PC-3 (cell line): Measurements from ENCODE around the gene SNRPA. TPM values are rescaled to one million over a fixed set of nuclear protein-coding genes. Genes with fewer than 3 reads are reported as not detected.

Experiments
- ATAC-seq: fragments of 200-7000 bp; cut with Tn5 transposase; 2 replicates; pipeline ENCODE4 v1.9.1; 2020; ENCODE audit warnings: mild to moderate bottlenecking, moderate library complexity
- BruUV-seq: library from RNA; stranded (reverse); fragments of 400-500 nt; replicated peaks from 2 replicates; lab custom pipeline; 2021; lab: Mats Ljungman, UMichigan
- CTCF ChIA-PET: fragments of 300-600 bp; sonication (Branson Sonifier 250); formaldehyde crosslinking; loops from one replicate; lab custom pipeline; 2022; ENCODE audit warnings: antibody characterized with exemption; lab: Charles Lee
- POLR2A ChIA-PET: fragments of 300-600 bp; sonication (Branson Sonifier 250); formaldehyde crosslinking; loops from one replicate; lab custom pipeline; 2022; ENCODE audit warnings: antibody characterized with exemption; ENCODE audit not compliant: unreplicated experiment; lab: Charles Lee
- DNase-seq: peaks from one replicate; pipeline ENCODE4 v3.0.0-alpha.2; 2015
- H2AFZ ChIP-seq: fragments of 300-600 bp; sonication (generic); 2 replicates; pipeline ENCODE4 v1.6.0; 2016; ENCODE audit warnings: antibody characterized with exemption, low read length
- H3F3A ChIP-seq: fragments of 300-600 bp; sonication (generic); one replicate; pipeline ENCODE4 v1.6.0; 2017; ENCODE audit warnings: antibody characterized with exemption, low read length, control low read depth, mild to moderate bottlenecking; ENCODE audit not compliant: unreplicated experiment
- H3K27ac ChIP-seq: fragments of 300-600 bp; sonication (generic); 2 replicates; pipeline ENCODE4 v1.5.1; 2016; ENCODE audit warnings: mild to moderate bottlenecking, low read length
- H3K27me3 ChIP-seq: fragments of 300-600 bp; sonication (generic); 2 replicates; pipeline ENCODE4 v1.6.1; 2016; ENCODE audit warnings: low read length, mixed read lengths
- H3K36me3 ChIP-seq: fragments of 300-600 bp; sonication (generic); 2 replicates; pipeline ENCODE4 v1.6.1; 2016; ENCODE audit warnings: low read depth, mixed run types, low read length, mixed read lengths
- H3K4me1 ChIP-seq: fragments of 300-600 bp; sonication (generic); 2 replicates; pipeline ENCODE4 v1.5.1; 2016; ENCODE audit warnings: low read length; ENCODE audit not compliant: insufficient read depth
- H3K4me2 ChIP-seq: fragments of 300-600 bp; sonication (generic); 2 replicates; pipeline ENCODE4 v1.6.0; 2016; ENCODE audit warnings: low read length
- H3K4me3 ChIP-seq: fragments of 300-600 bp; sonication (generic); 2 replicates; pipeline ENCODE4 v1.5.1; 2016; ENCODE audit warnings: mild to moderate bottlenecking, low read length, mixed read lengths
- H3K79me2 ChIP-seq: fragments of 300-600 bp; sonication (generic); 2 replicates; pipeline ENCODE4 v1.6.1; 2017; ENCODE audit warnings: low read length, mixed read lengths
- H3K9ac ChIP-seq: fragments of 300-600 bp; sonication (generic); 2 replicates; pipeline ENCODE4 v1.6.0; 2016; ENCODE audit warnings: mild to moderate bottlenecking, low read length
- H3K9me2 ChIP-seq: fragments of 300-600 bp; sonication (generic); replicated peaks from 2 replicates; pipeline ENCODE4 v1.6.1; 2016; ENCODE audit warnings: mixed run types, low read length, mixed read lengths
- H3K9me3 ChIP-seq: fragments of 300-600 bp; sonication (generic); 2 replicates; pipeline ENCODE4 v1.6.1; 2016; ENCODE audit warnings: low read length, mixed read lengths
- H4K20me1 ChIP-seq: fragments of 300-600 bp; sonication (generic); 2 replicates; pipeline ENCODE4 v1.6.1; 2016; ENCODE audit warnings: low read length, mixed read lengths
- CTCF ChIP-seq: fragments of 300-600 bp; sonication (generic); conservative IDR thresholded peaks from 2 replicates; pipeline ENCODE4 v1.5.1; 2017; ENCODE audit warnings: antibody characterized with exemption, low read depth, mild to moderate bottlenecking, low read length
- EZH2 ChIP-seq: fragments of 300-600 bp; sonication (generic); IDR thresholded peaks from one replicate; pipeline ENCODE4 v1.6.1; 2017; ENCODE audit warnings: antibody characterized with exemption, mild to moderate bottlenecking, low read length; ENCODE audit not compliant: unreplicated experiment
- EZH2phosphoT487 ChIP-seq: fragments of 300-600 bp; sonication (generic); IDR thresholded peaks from 2 replicates; pipeline ENCODE4 v1.6.1; 2018; ENCODE audit warnings: mild to moderate bottlenecking, antibody characterized with exemption, low read length, borderline replicate concordance
- intact Hi-C: fragments of 100-400 bp; cut with micrococcal nuclease; formaldehyde crosslinking; loops from 2 replicates; pipeline ENCODE4 v1.9.0; 2023
- total RNA-seq: library from RNA; depleted of rRNA; stranded (reverse); fragments of >200 nt; gene quantifications from 2 replicates; pipeline ENCODE4 v1.2.3, GENCODE V29; 2014

The SNRPA gene
- total RNA-seq, 1 experiment from 2014 or later: 243 TPM

GRCh38 chr19:40745402-40745780, 5.6 kb upstream of the SNRPA start:
- H3K27ac ChIP-seq: no peak overlapping the region
- no peaks in the 10 kb centered on the region for H3K36me3 ChIP-seq
- no peaks in the 10 kb centered on the region for H3K9me3 ChIP-seq
- H3F3A ChIP-seq: no peaks in the 10 kb centered on the region
- H3K4me1 ChIP-seq: peaks cover 11% of the 10 kb centered on the region
- no peaks in the 10 kb centered on the region for H3K79me2 ChIP-seq
- no TSS peak for BruUV-seq
- no peaks in the 10 kb centered on the region for H3K27me3 ChIP-seq
- DNase-seq (no peak), ATAC-seq (no peak)
- no peaks in the 10 kb centered on the region for H4K20me1 ChIP-seq
- H3K9me2 ChIP-seq: no peaks in the 10 kb centered on the region
- POLR2A ChIA-PET: no interaction called here
- CTCF ChIA-PET: no interaction called here
- no peak overlapping the region for H3K9ac ChIP-seq
- no peak overlapping the region for H3K4me2 ChIP-seq
- H3K4me3 ChIP-seq: no peak overlapping the region
- H2AFZ ChIP-seq: no peak overlapping the region
- TF ChIP-seq EZH2phosphoT487 (no peak), EZH2 (no peak), CTCF (no peak)
- intact Hi-C loops: no loop called here

- no peak overlapping the region for H3K27ac ChIP-seq
- H3K27me3 ChIP-seq: no peaks in the 10 kb centered on the region
- no peak overlapping the region for H2AFZ ChIP-seq
- no peaks in the 10 kb centered on the region for H3K36me3 ChIP-seq
- no peaks in the 10 kb centered on the region for H3F3A ChIP-seq
- H3K9me2 ChIP-seq: no peaks in the 10 kb centered on the region
- intact Hi-C loops: no loop called here
- no peak for TF ChIP-seq EZH2phosphoT487
- no peak for TF ChIP-seq EZH2
- no peak for TF ChIP-seq CTCF
- ATAC-seq (no peak), DNase-seq (no peak)
- no peak overlapping the region for H3K4me3 ChIP-seq
- no peaks in the 10 kb centered on the region for H3K9me3 ChIP-seq
- H3K79me2 ChIP-seq: peaks cover 16% of the 10 kb centered on the region
- CTCF ChIA-PET: no interaction called here
- H3K4me2 ChIP-seq: no peak overlapping the region
- no peak overlapping the region for H3K9ac ChIP-seq
- POLR2A ChIA-PET: no interaction called here
- H3K4me1 ChIP-seq: peaks cover 12% of the 10 kb centered on the region
- BruUV-seq: no TSS peak
- H4K20me1 ChIP-seq: peaks cover 4% of the 10 kb centered on the region; the same call in 1 of the 2 replicates
Measured at GRCh38 chr19:40747536-40747935, 3.5 kb upstream of the SNRPA start.

GRCh38 chr19:40750058-40750873, 737 bp upstream of the SNRPA start, which contains the start of gene ACTMAP:
Gene ACTMAP, minus strand, starts transcription at chr19:40750477. Its CDS starts 674 bp downstream, at chr19:40749803.
- ATAC-seq: peak; percentile 88
- BruUV-seq: TSS peak; percentile 94
- Histone ChIP-seq H3K79me2 (peaks cover 43% of the 10 kb centered on the region), H3K27ac (peak within 1 kb of the TSS; percentile 93), H3K4me1 (peaks cover 28% of the 10 kb centered on the region), H3K27me3 (no peaks in the 10 kb centered on the region), H3K4me3 (peak within 1 kb of the TSS; percentile 95), H3K36me3 (peaks cover 4% of the 10 kb centered on the region), H2AFZ (peak within 1 kb of the TSS; percentile 74), H4K20me1 (peaks cover 16% of the 10 kb centered on the region), H3K9me3 (no peaks in the 10 kb centered on the region), H3K9me2 (no peaks in the 10 kb centered on the region), H3F3A (no peaks in the 10 kb centered on the region), H3K9ac (peak within 1 kb of the TSS; percentile 99), H3K4me2 (peak within 1 kb of the TSS; percentile 91)
- peak; percentile 99 for DNase-seq
- ChIA-PET POLR2A (interaction anchor here (0.5 to 1.2 kb wide), 4 partner anchors 27 to 467 kb away, joined by 3 to 20 read pairs (median 8); no protein-coding TSS in a partner anchor), CTCF (no interaction called here)
- TF ChIP-seq EZH2 (no peak), CTCF (no peak), EZH2phosphoT487 (no peak)
- intact Hi-C loops: loop anchor here (1.0 to 2.0 kb wide), 2 partner anchors 28 to 33 kb away; partner anchors contain the start of genes COQ8B, ITPKC and RAB4B
